H1 (cell line): ENCODE results near the gene NOP16.

Source experiments
- CHD7 ChIP-seq: fragments of 300-600 bp; sonication (generic); IDR thresholded peaks from 2 replicates; pipeline ENCODE4 v1.7.1; 2012; ENCODE audit warnings: low read length, moderate library complexity, mild to moderate bottlenecking, inconsistent platforms; ENCODE audit not compliant: insufficient replicate concordance
- CREB1 ChIP-seq: IDR thresholded peaks from 2 replicates; pipeline ENCODE4 v1.6.1; 2012; ENCODE audit warnings: inconsistent platforms
- CTCF ChIP-seq, 3 experiments: IDR thresholded peaks; 1 replicate in 2 of 3; 2 replicates in 1 of 3; pipeline versions ENCODE4 v1.5.1 to v1.6.1; 2011; ENCODE audit warnings: low read length in 3 of 3, mild to moderate bottlenecking in 3 of 3, inconsistent platforms in 2 of 3, low read depth in 1 of 3, moderate library complexity in 1 of 3; ENCODE audit not compliant: insufficient read depth in 1 of 3; ENCODE audit errors: control extremely low read depth in 1 of 3
- EZH2 ChIP-seq: fragments of 200-600 bp; sonication (generic); IDR thresholded peaks from 2 replicates; pipeline ENCODE4 v1.7.1; 2012; ENCODE audit warnings: low read depth, mild to moderate bottlenecking, moderate library complexity, low read length, inconsistent platforms; ENCODE audit not compliant: severe bottlenecking
- POLR2A ChIP-seq, 2 experiments: IDR thresholded peaks; 1 replicate in 1 of 2; 2 replicates in 1 of 2; pipeline ENCODE4 v1.6.1; 2011; ENCODE audit warnings: low read depth in 2 of 2, low read length in 2 of 2, mild to moderate bottlenecking in 2 of 2; ENCODE audit errors: control extremely low read depth in 1 of 2
- SRF ChIP-seq: IDR thresholded peaks from 2 replicates; pipeline ENCODE4 v1.6.1; 2011; ENCODE audit warnings: mild to moderate bottlenecking, low read depth, low read length, moderate library complexity
- TCF12 ChIP-seq: IDR thresholded peaks from 2 replicates; pipeline ENCODE4 v1.6.1; 2011; ENCODE audit warnings: low read depth, mild to moderate bottlenecking, low read length
- TEAD4 ChIP-seq: IDR thresholded peaks from 2 replicates; pipeline ENCODE4 v1.6.1; 2012; ENCODE audit warnings: low read depth, low read length, inconsistent platforms, mixed read lengths
- ZNF274 ChIP-seq: IDR thresholded peaks from 2 replicates; pipeline ENCODE4 v1.7.0; 2012; ENCODE audit warnings: low read length, borderline replicate concordance; ENCODE audit errors: extremely low read depth

GRCh38 chr5:176409765-176410164 lies 21.4 kb upstream of the NOP16 start:
- TF ChIP-seq ZNF274 (no peak), EZH2 (no peak), CREB1 (no peak), POLR2A (IDR thresholded peaks at IDR 0.05; ENCODE audit: control extremely low read depth in 1 of 2, low read depth in 2 of 2, low read length in 2 of 2) (no peak), TEAD4 (no peak), CTCF (IDR thresholded peaks at IDR 0.05; ENCODE audit: control extremely low read depth in 1 of 3, insufficient read depth in 1 of 3, low read depth in 1 of 3, low read length in 3 of 3) (no peak), SRF (no peak), CHD7 (no peak), TCF12 (no peak)
